Breast epithelium (tissue), 3 donors: ENCODE data around the gene GIPC1.

ENCODE experiments used
- POLR2AphosphoS5 ChIP-seq, 3 donors: sonication (generic); formaldehyde crosslinking; IDR thresholded peaks; one replicate each; pipeline ENCODE4 v1.6.1; 2017; ENCODE audit warnings: antibody characterized with exemption in 3 of 3
- TF ChIP-seq, protein P1 (sequence below), 3 donors: fragments of 450-650 bp; IDR thresholded peaks; one replicate each; pipeline ENCODE4 v1.5.1; 2016 to 2017; ENCODE audit warnings: antibody characterized with exemption in 3 of 3, mild to moderate bottlenecking in 3 of 3, moderate library complexity in 3 of 3

- TF ChIP-seq, protein P1, sequence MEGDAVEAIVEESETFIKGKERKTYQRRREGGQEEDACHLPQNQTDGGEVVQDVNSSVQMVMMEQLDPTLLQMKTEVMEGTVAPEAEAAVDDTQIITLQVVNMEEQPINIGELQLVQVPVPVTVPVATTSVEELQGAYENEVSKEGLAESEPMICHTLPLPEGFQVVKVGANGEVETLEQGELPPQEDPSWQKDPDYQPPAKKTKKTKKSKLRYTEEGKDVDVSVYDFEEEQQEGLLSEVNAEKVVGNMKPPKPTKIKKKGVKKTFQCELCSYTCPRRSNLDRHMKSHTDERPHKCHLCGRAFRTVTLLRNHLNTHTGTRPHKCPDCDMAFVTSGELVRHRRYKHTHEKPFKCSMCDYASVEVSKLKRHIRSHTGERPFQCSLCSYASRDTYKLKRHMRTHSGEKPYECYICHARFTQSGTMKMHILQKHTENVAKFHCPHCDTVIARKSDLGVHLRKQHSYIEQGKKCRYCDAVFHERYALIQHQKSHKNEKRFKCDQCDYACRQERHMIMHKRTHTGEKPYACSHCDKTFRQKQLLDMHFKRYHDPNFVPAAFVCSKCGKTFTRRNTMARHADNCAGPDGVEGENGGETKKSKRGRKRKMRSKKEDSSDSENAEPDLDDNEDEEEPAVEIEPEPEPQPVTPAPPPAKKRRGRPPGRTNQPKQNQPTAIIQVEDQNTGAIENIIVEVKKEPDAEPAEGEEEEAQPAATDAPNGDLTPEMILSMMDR (IDR thresholded peaks at IDR 0.05), result no peak
- TF ChIP-seq POLR2AphosphoS5 (IDR thresholded peaks at IDR 0.05), result no peak
Measured at GRCh38 chr19:14474827-14475226, 21.1 kb downstream of the GIPC1 start.
